ENCODE data around the gene CTU2. TPM values are rescaled to one million over a fixed set of nuclear protein-coding genes. Genes with fewer than 3 reads are reported as not detected.

The CTU2 gene
- total and polyA plus RNA-seq, 2 experiments from 2014 or later, result 5.9 to 19.5 TPM

GRCh38 chr16:88733630-88734360 lies 27.5 kb downstream of the CTU2 start:
- WGBS (ENCODE audit: low lambda C conversion rate, missing lambda C conversion rate), result 95% methylated on average over 26 of the region's 27 CpGs
- no peaks in the 10 kb centered on the region for H3K36me3 ChIP-seq (replicated peaks; ENCODE audit: insufficient read depth, low read depth)

GRCh38 chr16:88734361-88734728 lies 28.0 kb downstream of the CTU2 start:
- no peak overlapping the region for H3K27ac ChIP-seq
- H2AFZ ChIP-seq, result no peak overlapping the region
- H3K9me3 ChIP-seq (ENCODE audit: low read depth), result no peaks in the 10 kb centered on the region
- H3K4me2 ChIP-seq, result no peak overlapping the region
- no peak for TF ChIP-seq CTCF (IDR thresholded peaks at IDR 0.05; ENCODE audit: poor library complexity)
- no peak for TF ChIP-seq EZH2phosphoT487 (IDR thresholded peaks at IDR 0.05; ENCODE audit: low read depth, severe bottlenecking, unreplicated experiment)
- no peak for TF ChIP-seq EZH2 (IDR thresholded peaks at IDR 0.05; ENCODE audit: borderline replicate concordance)
- H3K27me3 ChIP-seq, result no peaks in the 10 kb centered on the region
- no peaks in the 10 kb centered on the region for H3K79me2 ChIP-seq
- 96% methylated on average over 23 of the region's 23 CpGs for WGBS (ENCODE audit: low lambda C conversion rate, missing lambda C conversion rate)
- H3K36me3 ChIP-seq (replicated peaks; ENCODE audit: insufficient read depth, low read depth), result no peaks in the 10 kb centered on the region
- no peak for DNase-seq (ENCODE audit: low spot score)
- H4K20me1 ChIP-seq (ENCODE audit: insufficient read depth, poor library complexity, severe bottlenecking), result no peaks in the 10 kb centered on the region
- H3K9me2 ChIP-seq (replicated peaks; ENCODE audit: insufficient read depth), result no peaks in the 10 kb centered on the region
- H3K4me1 ChIP-seq (ENCODE audit: insufficient read depth), result no peaks in the 10 kb centered on the region
- H3K4me3 ChIP-seq, result no peak overlapping the region

More at GRCh38 chr16:88733630-88734360, 27.5 kb downstream of the CTU2 start:
- Histone ChIP-seq H3K4me3 (no peak overlapping the region), H3K27me3 (no peaks in the 10 kb centered on the region), H3K4me1 (ENCODE audit: insufficient read depth) (no peaks in the 10 kb centered on the region), H2AFZ (no peak overlapping the region), H3K9me3 (ENCODE audit: low read depth) (no peaks in the 10 kb centered on the region), H3K79me2 (no peaks in the 10 kb centered on the region), H4K20me1 (ENCODE audit: insufficient read depth, poor library complexity, severe bottlenecking) (no peaks in the 10 kb centered on the region), H3K27ac (no peak overlapping the region), H3K9me2 (replicated peaks; ENCODE audit: insufficient read depth) (no peaks in the 10 kb centered on the region), H3K4me2 (no peak overlapping the region)
- TF ChIP-seq EZH2phosphoT487 (IDR thresholded peaks at IDR 0.05; ENCODE audit: low read depth, severe bottlenecking, unreplicated experiment), result no peak
- no peak for TF ChIP-seq EZH2 (IDR thresholded peaks at IDR 0.05; ENCODE audit: borderline replicate concordance)
- no peak for TF ChIP-seq CTCF (IDR thresholded peaks at IDR 0.05; ENCODE audit: poor library complexity)
- no peak for DNase-seq (ENCODE audit: low spot score)

GRCh38 chr16:88735121-88735520 lies 28.8 kb downstream of the CTU2 start:
- H4K20me1 ChIP-seq (ENCODE audit: insufficient read depth, poor library complexity, severe bottlenecking), result no peaks in the 10 kb centered on the region
- no peaks in the 10 kb centered on the region for H3K9me3 ChIP-seq (ENCODE audit: low read depth)
- 94% methylated on average over 16 of the region's 16 CpGs for WGBS (ENCODE audit: low lambda C conversion rate, missing lambda C conversion rate)
- no peaks in the 10 kb centered on the region for H3K27me3 ChIP-seq
- no peaks in the 10 kb centered on the region for H3K79me2 ChIP-seq
- no peaks in the 10 kb centered on the region for H3K4me1 ChIP-seq (ENCODE audit: insufficient read depth)
- H2AFZ ChIP-seq, result no peak overlapping the region
- no peak overlapping the region for H3K4me2 ChIP-seq
- no peaks in the 10 kb centered on the region for H3K9me2 ChIP-seq (replicated peaks; ENCODE audit: insufficient read depth)
- no peak overlapping the region for H3K4me3 ChIP-seq
- H3K27ac ChIP-seq, result no peak overlapping the region
- TF ChIP-seq CTCF (IDR thresholded peaks at IDR 0.05; ENCODE audit: poor library complexity) (no peak), EZH2 (IDR thresholded peaks at IDR 0.05; ENCODE audit: borderline replicate concordance) (no peak), EZH2phosphoT487 (IDR thresholded peaks at IDR 0.05; ENCODE audit: low read depth, severe bottlenecking, unreplicated experiment) (no peak)
- no peaks in the 10 kb centered on the region for H3K36me3 ChIP-seq (replicated peaks; ENCODE audit: insufficient read depth, low read depth)
- DNase-seq (ENCODE audit: low spot score), result no peak

Measured in hepatocyte (in vitro differentiated cells).